GM19397 (cell line): ENCODE data around the gene SPDL1.

Experiments
- ATAC-seq: cut with Tn5 transposase; IDR thresholded peaks from one replicate; pipeline ENCODE4 v1.9.1; 2021; ENCODE audit warnings: mild to moderate bottlenecking, moderate library complexity; ENCODE audit not compliant: unreplicated experiment

Gene SPDL1, protein sequence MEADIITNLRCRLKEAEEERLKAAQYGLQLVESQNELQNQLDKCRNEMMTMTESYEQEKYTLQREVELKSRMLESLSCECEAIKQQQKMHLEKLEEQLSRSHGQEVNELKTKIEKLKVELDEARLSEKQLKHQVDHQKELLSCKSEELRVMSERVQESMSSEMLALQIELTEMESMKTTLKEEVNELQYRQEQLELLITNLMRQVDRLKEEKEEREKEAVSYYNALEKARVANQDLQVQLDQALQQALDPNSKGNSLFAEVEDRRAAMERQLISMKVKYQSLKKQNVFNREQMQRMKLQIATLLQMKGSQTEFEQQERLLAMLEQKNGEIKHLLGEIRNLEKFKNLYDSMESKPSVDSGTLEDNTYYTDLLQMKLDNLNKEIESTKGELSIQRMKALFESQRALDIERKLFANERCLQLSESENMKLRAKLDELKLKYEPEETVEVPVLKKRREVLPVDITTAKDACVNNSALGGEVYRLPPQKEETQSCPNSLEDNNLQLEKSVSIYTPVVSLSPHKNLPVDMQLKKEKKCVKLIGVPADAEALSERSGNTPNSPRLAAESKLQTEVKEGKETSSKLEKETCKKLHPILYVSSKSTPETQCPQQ

DNA sequence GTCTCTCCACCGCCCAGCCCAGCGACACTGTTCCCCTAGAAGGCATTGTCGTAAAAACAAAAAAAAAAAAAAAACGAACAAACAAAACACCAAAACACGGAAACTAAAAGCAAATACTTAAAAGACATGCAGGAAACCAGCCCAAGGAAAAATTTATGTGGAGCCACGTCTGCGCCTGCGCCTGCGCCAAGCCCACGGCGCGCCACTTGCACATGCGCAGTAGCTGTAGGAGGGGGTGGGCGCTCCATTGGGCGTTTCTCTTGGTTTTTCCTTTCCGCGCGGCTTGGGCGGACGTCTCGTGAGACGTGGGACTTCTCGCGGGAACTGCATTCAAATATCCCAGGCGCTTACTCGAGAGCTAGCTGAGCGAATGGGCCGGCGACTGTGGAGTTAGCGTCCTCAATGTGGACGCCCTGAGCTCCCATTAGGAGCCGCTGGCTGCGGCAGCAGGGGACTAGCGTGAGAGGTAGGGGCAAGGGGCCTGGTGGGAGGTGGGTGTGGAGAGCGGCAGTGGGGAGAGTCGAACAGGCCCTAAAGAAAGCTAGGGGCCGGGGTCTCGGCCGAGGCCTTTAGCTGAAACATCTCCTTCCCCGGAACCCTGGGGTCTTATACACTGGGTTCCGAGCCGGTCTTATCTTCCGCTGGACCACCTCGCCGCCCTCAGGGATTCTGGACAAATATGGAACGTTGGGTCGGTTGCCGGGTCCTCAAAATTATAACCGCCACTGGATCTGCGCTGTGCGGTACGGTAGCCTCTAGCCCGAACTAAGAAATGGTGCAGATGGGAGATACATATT lies at the start of gene SPDL1:
Gene SPDL1 (plus strand): TSS at position 350 of the 797 bp plus-strand sequence. CDS start 4,644 bp downstream, outside the sequence.
- peak; percentile 92 for ATAC-seq

DNA sequence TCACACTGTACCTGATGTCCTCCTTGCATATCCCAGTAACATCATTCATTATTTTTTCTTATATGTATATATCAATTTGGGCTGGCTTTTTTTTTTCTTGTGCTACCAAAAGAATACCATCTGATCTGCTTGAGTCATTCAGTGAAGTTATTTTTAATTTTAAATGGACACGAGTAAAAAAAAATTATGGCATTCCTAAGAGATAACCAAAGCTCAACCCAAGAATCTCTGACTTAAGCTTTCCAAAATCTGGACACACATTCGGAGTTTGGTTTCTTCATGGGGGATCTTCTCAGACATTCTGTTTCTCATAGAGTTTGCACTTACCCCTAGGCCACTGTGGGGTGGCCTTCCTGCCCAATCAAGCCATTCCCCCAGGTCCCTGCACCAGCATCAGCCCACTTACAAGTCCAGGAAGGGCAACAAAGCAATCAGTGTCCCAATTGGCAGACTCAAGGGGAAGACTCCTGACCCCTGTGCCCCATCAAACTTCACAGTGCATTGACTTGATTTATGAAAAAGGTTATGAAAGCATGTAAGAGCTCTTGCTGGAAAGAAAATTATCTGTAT lies 49.2 kb upstream of the SPDL1 start:
- ATAC-seq = no peak

DNA sequence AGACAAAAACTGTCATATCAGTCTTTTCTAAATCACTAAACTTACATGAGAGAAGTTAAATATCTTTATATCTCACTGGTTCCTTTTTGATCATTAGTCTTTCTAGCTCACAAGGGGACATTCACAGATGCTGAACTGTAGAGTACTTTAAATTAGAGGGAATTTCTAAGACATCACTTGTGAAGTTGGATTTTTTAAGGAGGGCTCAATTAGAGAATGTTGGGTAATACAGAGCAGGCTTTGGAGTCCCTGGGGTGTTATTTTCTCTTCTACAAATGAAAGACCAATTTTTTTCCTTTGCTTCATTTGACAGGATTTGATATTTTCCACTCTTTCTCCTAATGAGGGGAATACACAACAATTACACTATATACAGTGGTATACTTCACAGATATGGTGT lies 48.6 kb upstream of the SPDL1 start:
- ATAC-seq = no peak

DNA sequence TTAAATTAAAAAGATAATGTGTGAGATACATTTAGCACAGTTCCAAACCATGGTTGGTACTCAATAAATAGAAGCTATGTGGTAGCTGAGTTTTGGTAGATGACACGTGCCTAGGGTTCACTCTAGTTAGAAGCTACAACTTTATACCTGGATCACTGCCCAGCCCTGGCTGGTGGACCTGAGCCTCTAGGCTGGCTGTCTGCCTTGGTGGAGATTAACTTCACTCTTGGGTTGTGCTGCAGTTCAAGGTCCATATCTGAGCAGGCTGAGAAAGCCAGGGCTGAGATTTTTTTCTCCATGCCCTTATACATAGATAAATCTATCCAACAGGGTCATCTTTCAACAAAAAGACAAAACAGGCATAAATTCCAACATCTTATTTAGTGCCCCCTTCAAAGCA lies 44.6 kb upstream of the SPDL1 start:
- no peak for ATAC-seq

DNA sequence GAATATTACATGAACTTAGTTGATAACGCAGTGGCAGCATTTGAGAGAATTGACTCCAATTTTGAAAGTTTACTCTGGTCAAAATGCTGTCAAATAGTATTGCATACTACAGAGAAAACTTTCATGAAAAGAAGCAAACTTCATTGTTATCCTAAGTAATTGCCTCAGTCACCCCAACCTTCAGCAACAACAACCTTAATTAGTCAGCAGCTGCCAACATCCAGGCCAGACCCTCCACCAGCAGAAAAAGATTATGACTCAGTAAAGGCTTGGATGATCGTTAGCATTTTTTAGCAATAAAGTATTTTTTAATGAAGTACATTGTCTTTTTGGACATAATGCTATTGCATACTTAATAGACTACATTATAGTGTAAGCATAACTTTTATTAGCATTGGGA lies 40.8 kb upstream of the SPDL1 start:
- ATAC-seq = no peak

DNA sequence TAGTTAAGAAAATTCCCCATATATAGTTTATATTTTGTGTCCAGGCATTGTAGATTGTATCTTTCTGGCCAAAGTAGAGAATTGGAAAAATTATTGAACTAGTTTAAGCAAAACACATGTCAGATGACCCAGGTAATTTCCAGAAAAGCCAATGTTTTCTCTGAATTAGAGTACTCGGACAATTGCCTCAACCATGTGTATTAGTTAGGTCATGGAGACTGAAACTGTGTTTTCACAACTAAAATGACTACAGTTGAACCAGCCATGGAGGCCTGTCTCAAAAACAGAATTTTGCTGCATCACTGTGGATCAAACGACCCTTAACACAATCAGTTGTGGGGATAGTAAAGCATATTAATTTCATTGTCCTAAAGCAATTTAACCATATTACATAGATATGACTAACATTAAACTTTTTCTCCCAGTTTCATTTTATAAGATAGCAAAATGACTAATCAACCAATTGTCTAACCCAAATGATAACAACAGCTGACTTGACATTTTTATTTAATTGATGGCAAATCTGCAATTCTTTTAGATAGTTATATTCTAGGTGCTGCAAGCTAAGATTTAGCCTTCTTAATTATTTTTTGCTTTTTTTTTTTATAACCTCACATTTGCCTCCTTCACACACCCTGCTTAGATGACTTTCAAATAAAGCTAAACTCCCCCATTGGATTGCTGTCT lies 39.2 kb upstream of the SPDL1 start:
- ATAC-seq = no peak

DNA sequence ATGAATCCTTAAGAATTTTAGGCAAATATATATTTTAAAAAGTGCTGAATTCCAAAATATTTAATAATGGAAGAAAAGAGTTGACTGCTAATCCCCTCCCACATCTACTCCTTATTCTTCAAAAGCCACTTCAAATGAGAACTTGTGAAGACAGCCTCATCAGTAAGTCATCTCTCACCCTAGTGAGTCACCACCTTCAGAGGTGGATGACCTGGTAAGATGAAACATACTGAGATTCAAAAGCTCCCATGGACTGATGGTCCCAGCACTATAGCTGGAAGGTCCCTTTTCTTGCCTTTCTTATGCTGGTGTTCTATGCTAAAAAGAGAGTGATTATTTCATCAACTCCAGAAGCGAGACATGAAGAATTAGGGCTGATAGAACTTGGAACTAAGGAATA lies 37.8 kb upstream of the SPDL1 start:
- no peak for ATAC-seq

DNA sequence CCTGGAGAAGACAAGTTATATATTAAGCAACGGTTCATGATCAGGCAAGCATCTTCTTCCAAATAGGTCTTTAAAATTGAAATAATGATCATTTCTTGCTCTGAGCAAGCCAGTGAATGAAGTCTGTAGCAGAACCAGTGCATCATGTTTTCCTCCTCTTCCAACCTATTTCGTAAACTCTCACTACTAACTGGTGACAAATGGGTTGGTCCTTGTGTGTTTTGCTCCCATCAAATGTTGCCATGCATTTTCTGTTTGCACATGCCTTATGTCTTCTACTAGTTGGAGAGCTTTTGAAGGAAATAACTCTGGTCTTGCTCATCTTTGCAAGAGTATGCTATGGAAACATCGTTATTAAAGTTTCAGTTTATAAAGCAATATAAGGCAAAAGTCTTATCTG lies 37.2 kb upstream of the SPDL1 start:
- no peak for ATAC-seq

DNA sequence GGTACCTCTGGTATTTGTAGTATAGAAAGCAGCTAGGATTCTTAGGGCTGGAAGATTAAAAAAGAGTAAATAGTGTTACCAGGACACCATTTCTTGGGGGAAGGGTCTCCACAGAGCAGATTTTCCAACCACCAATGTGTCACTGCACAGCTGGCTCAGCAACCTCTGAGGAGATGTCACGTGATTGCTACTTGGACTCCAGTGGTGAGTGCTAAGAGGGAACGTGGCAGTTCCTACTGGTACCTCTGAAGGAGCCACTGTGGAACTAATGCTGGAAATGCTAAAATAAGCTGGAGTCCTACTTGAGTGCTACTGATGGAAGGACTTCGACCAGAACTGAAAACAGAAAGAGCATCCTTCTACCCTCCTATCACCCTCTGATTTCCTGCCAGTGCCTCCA lies 36.1 kb upstream of the SPDL1 start:
- no peak for ATAC-seq

DNA sequence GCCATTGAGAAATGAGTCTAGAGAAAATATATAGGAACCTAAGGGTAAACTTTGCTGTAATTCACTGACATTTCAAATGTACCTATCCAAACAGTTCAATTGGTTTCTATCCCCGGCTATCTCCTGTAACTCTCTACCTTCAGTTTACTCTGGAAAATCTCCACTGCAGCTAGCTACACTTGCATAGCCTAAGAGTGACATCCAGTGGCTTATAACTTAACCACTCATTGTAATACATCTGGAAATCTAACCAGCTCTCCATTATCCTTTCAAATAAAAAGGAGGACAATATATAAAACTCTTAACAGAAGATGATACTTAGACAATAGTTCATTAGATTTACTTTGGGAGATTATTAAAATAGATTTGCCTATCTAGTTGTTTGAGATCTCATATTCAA lies 35.3 kb upstream of the SPDL1 start:
- no peak for ATAC-seq

DNA sequence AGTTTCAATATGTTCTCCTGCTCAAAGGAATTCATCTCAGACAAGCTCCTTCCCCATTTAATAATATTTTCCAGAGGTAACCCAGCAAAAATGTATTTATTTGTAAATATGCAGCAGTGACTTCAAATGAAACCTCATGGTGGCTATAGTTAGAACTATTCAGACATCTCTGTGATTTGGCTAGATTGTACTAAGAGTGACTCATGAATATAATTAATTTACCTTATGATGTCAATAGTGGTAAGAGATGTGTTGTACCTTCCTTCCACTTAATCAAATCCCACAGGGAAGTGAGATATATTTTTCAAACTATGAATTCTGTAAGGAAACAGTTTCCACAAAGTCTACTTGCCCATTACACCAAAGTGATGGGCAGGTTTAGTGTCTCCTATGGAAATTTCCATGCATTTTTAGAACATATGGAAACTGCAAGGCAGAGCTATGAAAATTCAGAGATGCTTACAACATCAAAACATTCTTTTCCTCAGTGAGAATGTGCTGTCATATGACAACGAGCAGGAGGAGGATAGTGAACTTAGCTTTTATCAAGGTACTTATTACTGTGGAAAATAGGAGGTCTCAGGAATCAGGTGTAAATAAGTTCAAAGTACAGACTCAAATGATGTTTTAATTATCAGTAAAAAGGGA lies 34.0 kb upstream of the SPDL1 start:
- ATAC-seq = no peak

DNA sequence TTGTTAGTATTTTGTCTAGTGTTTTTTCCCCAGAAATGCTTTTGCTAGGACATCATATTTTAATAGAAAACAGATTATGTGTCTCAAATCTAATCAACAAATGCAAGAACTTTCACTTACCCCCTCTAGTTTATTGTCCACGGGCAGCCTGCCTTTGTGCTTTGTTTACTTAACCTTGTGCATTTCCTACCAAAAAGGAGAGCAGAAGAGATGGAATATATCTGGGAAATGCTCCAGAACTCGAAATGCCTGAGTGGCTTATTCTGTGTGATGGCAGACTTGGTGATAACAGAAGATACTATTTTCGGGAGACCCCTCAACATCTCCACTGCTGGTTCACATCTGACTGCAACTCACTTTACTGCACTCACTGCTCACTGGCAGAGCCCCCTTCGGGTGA lies 33.3 kb upstream of the SPDL1 start:
- no peak for ATAC-seq

DNA sequence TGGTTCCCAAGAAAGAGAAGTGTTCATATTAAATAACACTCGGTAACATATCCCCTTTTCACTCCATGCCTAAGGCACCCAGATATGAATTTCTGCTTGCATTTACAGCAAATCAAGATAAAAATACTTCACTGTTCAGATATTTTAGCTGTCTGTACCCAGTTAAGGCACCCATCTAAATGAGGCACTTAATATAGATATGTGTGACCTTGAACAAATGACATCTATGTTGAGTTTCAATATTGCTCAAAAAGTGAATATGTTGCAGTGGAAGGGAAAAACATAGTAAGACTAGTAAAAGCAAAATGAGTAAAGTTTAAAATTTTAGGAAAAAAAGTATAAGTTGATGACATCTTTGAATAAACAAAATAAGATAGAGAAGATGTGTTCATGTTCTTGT lies 32.4 kb upstream of the SPDL1 start:
- ATAC-seq = no peak

DNA sequence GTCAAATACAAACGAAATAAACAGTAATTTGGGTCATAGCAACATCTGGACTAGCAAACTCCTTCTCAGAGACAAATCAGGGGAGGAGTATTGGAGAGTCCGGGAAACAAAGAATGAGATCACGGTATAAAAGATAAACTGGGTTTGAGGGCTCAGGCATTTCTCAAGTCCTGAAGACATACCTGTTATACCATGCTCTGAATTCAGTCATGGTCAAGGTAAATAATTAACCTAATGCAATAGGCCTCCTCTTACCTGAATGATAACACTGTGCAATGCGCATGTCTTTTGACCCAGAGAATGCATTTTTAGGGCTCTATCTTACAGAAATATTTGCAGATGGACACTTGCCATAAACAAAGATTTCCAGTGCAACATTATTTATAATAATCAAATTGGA lies 31.9 kb upstream of the SPDL1 start:
- no peak for ATAC-seq

DNA sequence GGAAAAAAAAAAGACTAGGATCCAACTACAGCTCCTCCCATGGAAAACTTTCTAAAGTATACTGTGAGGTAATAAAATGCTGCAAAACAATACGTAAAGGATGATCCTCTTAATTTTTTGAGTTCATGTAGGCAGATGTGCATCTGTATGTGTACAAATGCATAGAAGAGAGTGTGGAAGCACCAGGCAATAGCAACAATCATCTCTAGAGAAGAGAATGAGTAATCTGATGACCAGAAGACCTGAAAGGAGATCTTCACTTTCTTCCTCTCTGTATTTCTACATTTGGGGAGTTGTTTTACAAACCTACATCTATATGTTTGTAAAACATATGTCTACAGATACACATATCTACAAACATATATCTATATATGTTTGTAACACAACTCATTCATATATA lies 29.3 kb upstream of the SPDL1 start:
- no peak for ATAC-seq

DNA sequence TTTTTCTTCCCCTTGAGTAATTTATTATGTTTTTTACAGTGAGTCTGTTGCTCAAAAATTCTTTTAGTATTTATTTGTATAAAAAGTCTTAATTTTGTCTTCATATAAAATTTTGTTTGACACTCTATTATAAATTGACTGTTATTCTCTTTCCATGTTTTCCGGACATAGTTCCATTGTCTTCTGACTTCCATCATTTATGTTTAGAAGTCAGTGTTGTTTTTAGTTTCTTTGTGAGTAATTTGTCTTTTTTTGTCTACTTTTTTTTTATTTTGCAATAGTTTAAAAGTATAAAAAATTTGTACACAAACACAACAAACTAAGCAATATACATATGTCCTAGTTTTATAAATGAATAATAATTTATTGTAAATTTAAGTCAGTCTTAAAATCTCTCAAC lies 25.7 kb upstream of the SPDL1 start:
- no peak for ATAC-seq

DNA sequence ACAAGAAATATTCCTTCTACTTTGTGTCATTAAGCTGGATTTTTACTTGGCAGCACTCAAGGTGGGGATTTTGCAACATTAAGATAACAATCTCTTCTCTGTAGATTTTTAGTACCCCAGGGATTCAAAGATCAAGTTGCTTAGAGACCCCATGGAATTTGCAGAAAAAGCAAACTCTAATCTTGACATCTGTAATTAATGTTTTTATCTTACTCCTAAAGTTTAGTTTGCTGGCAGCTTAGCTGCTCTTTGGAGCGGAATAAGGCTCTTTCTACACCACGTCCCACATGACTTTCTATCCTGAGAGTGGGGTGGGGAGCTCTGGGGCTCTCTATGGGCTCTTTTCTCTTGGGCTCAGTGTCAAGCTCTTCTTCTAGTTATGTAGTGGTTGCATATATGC lies 21.7 kb upstream of the SPDL1 start:
- no peak for ATAC-seq

DNA sequence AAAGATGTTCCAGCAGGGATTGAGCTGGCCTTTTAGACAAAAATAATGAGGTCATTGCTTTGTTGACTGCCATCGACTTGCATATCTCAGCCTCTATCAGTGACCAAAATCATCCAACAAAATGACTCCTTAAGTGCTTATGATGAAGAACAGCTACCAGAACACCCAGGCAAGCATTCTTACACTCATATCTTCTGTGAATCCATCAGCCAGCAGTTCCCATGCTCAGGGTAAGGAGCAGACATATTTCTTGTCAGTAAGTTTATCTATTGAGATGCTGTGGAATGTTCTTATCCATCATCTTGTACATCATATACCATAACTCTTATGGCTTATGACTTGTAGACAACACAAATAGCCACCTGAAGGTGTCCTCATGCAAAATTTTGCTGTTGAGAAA lies 20.2 kb upstream of the SPDL1 start:
- no peak for ATAC-seq

DNA sequence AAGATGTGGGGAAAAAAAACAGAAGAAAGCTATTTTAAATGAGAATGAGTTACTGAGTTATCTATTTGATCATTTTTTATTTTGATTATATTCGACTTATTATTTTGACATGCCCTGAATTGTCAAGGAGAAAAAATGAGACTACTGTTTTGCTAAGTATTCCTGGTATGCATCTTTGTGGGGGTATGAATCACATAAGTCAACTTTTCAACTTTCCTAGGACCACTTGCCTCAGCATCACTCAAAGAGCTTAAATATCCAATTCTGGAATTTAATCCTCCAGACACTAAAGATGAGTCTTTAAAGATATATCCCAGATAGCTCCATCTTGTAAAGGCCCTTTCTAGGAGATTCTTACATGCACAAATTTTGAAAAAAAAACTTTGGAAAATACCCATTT lies 17.4 kb upstream of the SPDL1 start:
- no peak for ATAC-seq

DNA sequence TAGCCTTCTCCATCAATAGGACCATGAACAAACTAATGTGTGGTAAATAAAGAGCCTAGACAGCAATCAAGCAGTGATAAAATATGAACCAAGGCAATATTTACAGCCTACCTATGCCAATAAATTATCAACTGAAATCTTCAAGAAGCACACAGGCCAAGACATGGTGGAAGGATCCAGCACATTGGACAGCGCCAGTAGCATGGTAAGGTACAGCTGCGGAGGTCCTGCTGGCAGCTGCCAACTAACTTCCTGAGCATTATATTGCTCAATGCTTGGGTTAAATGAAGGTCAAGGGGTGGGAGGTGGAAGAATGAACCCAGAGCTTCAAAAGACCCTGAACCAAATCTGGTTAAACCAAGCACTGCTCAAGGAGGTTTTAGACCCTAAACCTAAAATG lies 16.5 kb upstream of the SPDL1 start:
- ATAC-seq = no peak

DNA sequence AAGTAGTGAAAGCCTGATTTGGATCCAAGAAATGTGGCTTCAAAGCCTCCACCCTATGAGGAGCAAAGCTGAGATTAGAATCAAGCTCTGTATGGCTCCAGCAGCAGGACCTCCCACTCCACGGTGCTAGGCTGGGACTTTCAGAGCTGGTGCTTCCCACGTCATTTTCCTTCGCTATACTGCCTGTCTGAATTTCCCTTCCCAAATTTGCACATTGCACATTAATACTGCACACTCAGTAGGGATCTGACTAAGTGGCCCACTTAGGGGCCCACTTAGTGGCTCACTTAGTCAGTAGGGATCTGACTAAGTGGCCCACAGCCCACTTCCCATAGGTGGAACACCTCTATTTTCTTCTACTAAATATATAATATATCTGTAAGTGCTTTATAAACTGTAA lies 14.1 kb upstream of the SPDL1 start:
- no peak for ATAC-seq
